Mucosa of descending colon (tissue), 3 donors: ENCODE measurements around the gene SSR1. TPM values are rescaled to one million over a fixed set of nuclear protein-coding genes. Genes with fewer than 3 reads are reported as not detected.

Experiments used
- ATAC-seq: fragments of 200-7000 bp; cut with Tn5 transposase; one replicate; pipeline ENCODE4 v1.9.1; 2020; ENCODE audit warnings: mild to moderate bottlenecking, moderate library complexity
- DNase-seq, 3 donors: peaks; one replicate each; pipeline ENCODE4 v3.0.0-alpha.2; 2020
- H3K36me3 ChIP-seq: fragments of 200-600 bp; one replicate; pipeline ENCODE4 v1.8.0; 2021; ENCODE audit warnings: low read depth, mild to moderate bottlenecking
- H3K4me1 ChIP-seq: fragments of 200-600 bp; one replicate; pipeline ENCODE4 v1.8.0; 2021; ENCODE audit warnings: low read depth, mild to moderate bottlenecking
- H3K4me3 ChIP-seq: fragments of 200-600 bp; one replicate; pipeline ENCODE4 v1.8.0; 2021; ENCODE audit warnings: mild to moderate bottlenecking
- H3K9me3 ChIP-seq: fragments of 200-600 bp; one replicate; pipeline ENCODE4 v1.8.0; 2021; ENCODE audit warnings: mild to moderate bottlenecking
- CTCF ChIP-seq: fragments of 200-600 bp; IDR thresholded peaks from one replicate; pipeline ENCODE4 v1.8.0; 2022; ENCODE audit warnings: antibody characterized with exemption, mild to moderate bottlenecking
- intact Hi-C, 2 donors: fragments of 100-400 bp; cut with DNase I in 1 of 2; cut with micrococcal nuclease in 1 of 2; formaldehyde crosslinking; loops; one replicate each; pipeline versions ENCODE4 v1.11.0 to v1.11.1; 2022; cut with DNase I, micrococcal nuclease
- total RNA-seq, 3 donors: library from RNA; stranded (reverse); fragmentation: NEBNext Ultra II Directional in 2 of 3; extraction: Animal tissue kit (Norgen Biotek cat#: 25700) in 2 of 3; gene quantifications; one replicate each; pipeline versions ENCODE4 v1.2.1 to v1.2.4, GENCODE V29; 2021 to 2023
- donor health status: DM: no; HTN: no; CAD: no; lungs with moderate emphysema.
- donor health status: DM: no; HTN: no; CAD: no.
- donor health status: DM: no; HTN: yes; CAD: no.

SSR1 gene
- total RNA-seq, 3 donors from 2014 or later, result 83.2 to 139 (median 99.4) TPM

- Histone ChIP-seq H3K9me3 (no peaks in the 10 kb centered on the region), H3K4me3 (no peak overlapping the region), H3K36me3 (peaks cover 10% of the 10 kb centered on the region), H3K4me1 (peaks cover under 1% of the 10 kb centered on the region)
- intact Hi-C loops, result no loop called here
- no peak for TF ChIP-seq CTCF
- no peak for DNase-seq
- peak; percentile 5 for ATAC-seq
Measured at GRCh38 chr6:7229376-7230326, 83.3 kb downstream of the SSR1 start.

GRCh38 chr6:7228662-7229375, 84.2 kb downstream of the SSR1 start:
- no peak for TF ChIP-seq CTCF
- Histone ChIP-seq H3K4me3 (no peak overlapping the region), H3K36me3 (peaks cover 10% of the 10 kb centered on the region), H3K4me1 (no peaks in the 10 kb centered on the region), H3K9me3 (no peaks in the 10 kb centered on the region)
- DNase-seq, result no peak
- intact Hi-C loops, result no loop called here
- ATAC-seq, result no peak

- intact Hi-C loops, result no loop called here
- Histone ChIP-seq H3K9me3 (no peaks in the 10 kb centered on the region), H3K4me3 (no peak overlapping the region), H3K36me3 (peaks cover 4% of the 10 kb centered on the region), H3K4me1 (no peaks in the 10 kb centered on the region)
- no peak for TF ChIP-seq CTCF
- DNase-seq (no peak), ATAC-seq (peak; percentile 16)
Measured at GRCh38 chr6:7224731-7225130, 88.3 kb downstream of the SSR1 start.

GRCh38 chr6:7222197-7222596, 90.8 kb downstream of the SSR1 start:
- no peaks in the 10 kb centered on the region for H3K4me1 ChIP-seq
- ATAC-seq, result no peak

GRCh38 chr6:7219310-7219709, 93.7 kb downstream of the SSR1 start:
- intact Hi-C loops, result no loop called here
- no peaks in the 10 kb centered on the region for H3K4me1 ChIP-seq
- peaks cover 3% of the 10 kb centered on the region for H3K36me3 ChIP-seq
- no peak for TF ChIP-seq CTCF
- peak in 1 of 3 donors; percentile 44 for DNase-seq
- H3K4me3 ChIP-seq, result no peak overlapping the region
- H3K9me3 ChIP-seq, result no peaks in the 10 kb centered on the region
- peak; percentile 57 for ATAC-seq

More at GRCh38 chr6:7222197-7222596, 90.8 kb downstream of the SSR1 start:
- H3K9me3 ChIP-seq, result no peaks in the 10 kb centered on the region
- no peak for DNase-seq
- peaks cover 3% of the 10 kb centered on the region for H3K36me3 ChIP-seq
- TF ChIP-seq CTCF, result no peak
- intact Hi-C loops, result no loop called here
- no peak overlapping the region for H3K4me3 ChIP-seq
